ENCODE results near the gene THRA.

DNA sequence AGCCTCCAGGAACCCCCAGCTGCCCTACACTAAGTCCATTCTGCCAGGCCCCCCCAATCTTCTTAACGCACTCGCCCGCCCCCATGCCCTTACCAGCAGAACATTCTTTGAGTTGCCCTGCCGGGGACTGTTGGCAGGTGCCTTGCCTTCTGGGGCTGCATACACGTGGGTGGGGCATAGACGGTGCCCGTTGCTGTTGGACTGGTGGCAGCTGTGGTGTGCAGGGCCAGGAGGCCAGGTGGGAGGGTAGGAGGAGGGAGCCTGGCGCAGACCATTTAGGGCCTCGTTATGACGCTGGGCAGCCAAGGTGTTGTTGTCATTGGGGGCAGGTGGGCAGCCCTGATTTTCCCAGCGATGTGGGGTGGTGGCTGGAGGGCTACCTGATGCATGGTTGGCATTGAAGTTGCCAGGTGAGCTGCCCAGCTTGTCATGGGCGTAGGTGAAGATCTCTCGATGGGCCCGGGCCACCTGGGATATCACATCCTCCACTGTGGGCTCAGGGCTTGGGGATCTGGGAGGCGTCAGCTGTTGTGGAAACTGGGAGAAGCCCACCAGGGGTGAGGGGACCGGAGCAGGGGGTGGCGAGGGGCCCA is 32.7 kb downstream of the THRA start:
- TF ChIP-seq POLR2AphosphoS5 (IDR thresholded peaks at IDR 0.05; ENCODE audit: insufficient read depth, low read depth, low read length) (no peak), POLR2A (IDR thresholded peaks at IDR 0.05; ENCODE audit: low read depth, low read length) (no peak), CTCF (IDR thresholded peaks at IDR 0.05; ENCODE audit: extremely low read depth in 1 of 2, insufficient read depth in 1 of 2, low read depth in 1 of 2, low read length in 2 of 2) (no peak)

Data from endothelial cell of umbilical vein (primary cell).